Kidney (tissue), 14 donors: ENCODE measurements around the gene ACTR1B. TPM values are rescaled to one million over a fixed set of nuclear protein-coding genes. Genes with fewer than 3 reads are reported as not detected.
A peak's percentile ranks its signal among the peaks of the same experiment; 100 is the strongest.

Experiments used
- DNase-seq, 5 donors: peaks; one replicate each; pipeline ENCODE4 v3.0.0-alpha.2; 2013 to 2020
- FAIRE-seq: peaks from 2 replicates; lab custom pipeline; 2012; peaks lifted over from hg19 to GRCh38; lab: Jason Lieb, UNC
- H3K27ac ChIP-seq, 2 donors: one replicate each; pipeline ENCODE4 v1.7.0; 2013; ENCODE audit warnings: low read depth in 2 of 2, low read length in 2 of 2, inconsistent platforms in 1 of 2
- H3K27me3 ChIP-seq: one replicate; pipeline ENCODE4 v1.7.1; 2013; ENCODE audit warnings: low read length, inconsistent platforms; ENCODE audit not compliant: control insufficient read depth, insufficient read depth
- H3K36me3 ChIP-seq, 3 donors: one replicate each; pipeline versions ENCODE4 v1.7.0 to v1.7.1; 2013; ENCODE audit warnings: low read length in 3 of 3, control low read depth in 1 of 3, inconsistent platforms in 1 of 3; ENCODE audit not compliant: insufficient read depth in 3 of 3, control insufficient read depth in 2 of 3
- H3K4me1 ChIP-seq, 3 donors: one replicate each; pipeline versions ENCODE4 v1.7.0 to v1.7.1; 2013; ENCODE audit warnings: low read length in 3 of 3, inconsistent platforms in 1 of 3, low read depth in 1 of 3; ENCODE audit not compliant: control insufficient read depth in 2 of 3, insufficient read depth in 2 of 3
- H3K4me3 ChIP-seq, 3 donors: one replicate each; pipeline versions ENCODE4 v1.7.0 to v1.8.1; 2013; ENCODE audit warnings: low read length in 3 of 3, control low read depth in 1 of 3, inconsistent platforms in 1 of 3
- H3K9ac ChIP-seq, 3 donors: one replicate each; pipeline versions ENCODE4 v1.7.0 to v1.7.1; 2013; ENCODE audit warnings: low read length in 3 of 3, control low read depth in 1 of 3, inconsistent platforms in 1 of 3
- H3K9me3 ChIP-seq, 3 donors: one replicate each; pipeline versions ENCODE4 v1.7.0 to v1.7.1; 2013; ENCODE audit warnings: low read length in 3 of 3, control low read depth in 1 of 3, inconsistent platforms in 1 of 3; ENCODE audit not compliant: control insufficient read depth in 2 of 3, insufficient read depth in 1 of 3
- intact Hi-C: fragments of 100-400 bp; cut with DNase I; formaldehyde crosslinking; loops from one replicate; pipeline ENCODE4 v1.11.1; 2022
- polyA plus RNA-seq: library from polyadenylated mRNA; stranded (reverse); fragments of 350-450 nt; fragmentation: Illumina TruSeq; extraction: RNeasy Lipid Tissue Mini Kit (QIAGEN cat#74804); gene quantifications from one replicate; pipeline ENCODE4 v1.2.3, GENCODE V29; 2014; ENCODE audit warnings: low read depth, low replicate concordance; ENCODE audit not compliant: insufficient read depth
- total RNA-seq: library from RNA; stranded (reverse); fragmentation: NEBNext Ultra II Directional; extraction: Animal tissue kit (Norgen Biotek cat#: 25700); gene quantifications from one replicate; pipeline ENCODE4 v1.2.1, GENCODE V29; 2021
- TF ChIP-seq, protein P1 (sequence below): IDR thresholded peaks from 3 replicates; pipeline ENCODE4 v1.5.1; 2012; ENCODE audit warnings: mild to moderate bottlenecking, moderate library complexity, borderline replicate concordance; ENCODE audit not compliant: insufficient read depth; ENCODE audit errors: extremely low read depth
- donor health status: control.
- donor health status: control.
- donor health status: control.
- donor health status: control.
- donor health status: control.
- donor health status: DM: yes; HTN: yes; CAD: no.
- donor health status: Normal renal cell carcinoma (clear cell type).

ACTR1B gene
- total and polyA plus RNA-seq, 2 donors from 2014 or later: 62.4 to 76.7 TPM

- TF ChIP-seq, protein P1, sequence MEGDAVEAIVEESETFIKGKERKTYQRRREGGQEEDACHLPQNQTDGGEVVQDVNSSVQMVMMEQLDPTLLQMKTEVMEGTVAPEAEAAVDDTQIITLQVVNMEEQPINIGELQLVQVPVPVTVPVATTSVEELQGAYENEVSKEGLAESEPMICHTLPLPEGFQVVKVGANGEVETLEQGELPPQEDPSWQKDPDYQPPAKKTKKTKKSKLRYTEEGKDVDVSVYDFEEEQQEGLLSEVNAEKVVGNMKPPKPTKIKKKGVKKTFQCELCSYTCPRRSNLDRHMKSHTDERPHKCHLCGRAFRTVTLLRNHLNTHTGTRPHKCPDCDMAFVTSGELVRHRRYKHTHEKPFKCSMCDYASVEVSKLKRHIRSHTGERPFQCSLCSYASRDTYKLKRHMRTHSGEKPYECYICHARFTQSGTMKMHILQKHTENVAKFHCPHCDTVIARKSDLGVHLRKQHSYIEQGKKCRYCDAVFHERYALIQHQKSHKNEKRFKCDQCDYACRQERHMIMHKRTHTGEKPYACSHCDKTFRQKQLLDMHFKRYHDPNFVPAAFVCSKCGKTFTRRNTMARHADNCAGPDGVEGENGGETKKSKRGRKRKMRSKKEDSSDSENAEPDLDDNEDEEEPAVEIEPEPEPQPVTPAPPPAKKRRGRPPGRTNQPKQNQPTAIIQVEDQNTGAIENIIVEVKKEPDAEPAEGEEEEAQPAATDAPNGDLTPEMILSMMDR: no peak
- no peak overlapping the region for H3K9ac ChIP-seq
- no peak for FAIRE-seq
- no peaks in the 10 kb centered on the region for H3K36me3 ChIP-seq
- H3K4me3 ChIP-seq: no peak overlapping the region
- peaks cover 0 to 6% (median 0%) of the 10 kb centered on the region in 3 donors for H3K4me1 ChIP-seq
- DNase-seq: peak in 2 of 5 donors; percentile 31 to 37
- intact Hi-C loops: loop anchor here (10.0 kb wide), 1 partner anchor 113 kb away; no protein-coding TSS in a partner anchor
- H3K27ac ChIP-seq: no peak overlapping the region
- no peaks in the 10 kb centered on the region for H3K9me3 ChIP-seq
- no peaks in the 10 kb centered on the region for H3K27me3 ChIP-seq
These were observed 43.7 kb upstream of the ACTR1B start for GRCh38 chr2:97707362-97708047.

DNA sequence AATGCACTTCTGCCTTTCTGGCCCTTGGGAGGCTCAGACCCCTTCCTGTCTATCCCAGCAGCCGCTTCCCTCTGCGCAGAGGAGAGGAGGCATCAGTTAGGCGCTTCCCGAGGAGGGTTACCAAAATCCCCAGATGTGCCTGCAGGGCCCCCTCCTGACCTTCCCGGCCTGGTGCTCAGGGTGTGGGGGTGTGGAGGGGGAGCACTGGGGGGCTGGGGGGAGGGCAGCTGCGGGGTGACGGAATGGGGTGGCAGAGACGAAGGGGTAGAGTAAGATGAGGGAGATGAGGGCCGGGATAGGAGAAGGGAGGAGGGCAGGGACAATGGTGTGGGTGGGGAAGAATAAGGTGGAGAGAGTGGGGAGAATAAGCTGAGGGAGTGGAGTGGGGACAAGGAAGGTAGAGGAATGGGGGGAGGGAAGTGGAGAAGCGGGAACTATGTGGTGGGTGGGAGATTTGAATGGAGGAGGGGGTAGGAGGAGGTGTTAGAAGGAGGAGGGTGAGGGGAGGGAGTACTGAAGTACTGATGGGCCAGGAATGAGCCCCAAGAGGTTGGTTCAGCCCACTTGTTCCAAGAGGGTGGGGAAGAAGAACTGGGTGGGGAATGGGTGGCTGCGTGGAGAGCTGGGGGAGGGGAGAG, 43.0 kb upstream of the ACTR1B start:
- Histone ChIP-seq H3K27me3 (no peaks in the 10 kb centered on the region), H3K9ac (no peak overlapping the region), H3K27ac (no peak overlapping the region), H3K36me3 (no peaks in the 10 kb centered on the region), H3K4me3 (no peak overlapping the region), H3K9me3 (no peaks in the 10 kb centered on the region), H3K4me1 (peaks cover 0 to 6% (median 0%) of the 10 kb centered on the region in 3 donors)
- FAIRE-seq (no peak), DNase-seq (no peak)
- intact Hi-C loops: loop anchor here (10.0 kb wide), 1 partner anchor 112 kb away; no protein-coding TSS in a partner anchor
- TF ChIP-seq, protein P1: no peak

- TF ChIP-seq, protein P1: no peak
- no peaks in the 10 kb centered on the region for H3K36me3 ChIP-seq
- no peaks in the 10 kb centered on the region for H3K9me3 ChIP-seq
- no peak for DNase-seq
- no peak for FAIRE-seq
- H3K27ac ChIP-seq: no peak overlapping the region
- intact Hi-C loops: loop anchor here (10.0 kb wide), 1 partner anchor 111 kb away; no protein-coding TSS in a partner anchor
- no peak overlapping the region for H3K4me3 ChIP-seq
- no peak overlapping the region for H3K9ac ChIP-seq
- H3K27me3 ChIP-seq: no peaks in the 10 kb centered on the region
- H3K4me1 ChIP-seq: peaks cover 0 to 6% (median 0%) of the 10 kb centered on the region in 3 donors
These were observed 42.3 kb upstream of the ACTR1B start for GRCh38 chr2:97706112-97706511.
